Nephron (organoid): Measurements from ENCODE around the gene KRT72.

Source experiments
- H3K27ac Mint-ChIP-seq, 3 experiments: 2 replicates each; pipeline ENCODE4 v1.8.0; 2020; ENCODE audit warnings: mixed read lengths in 3 of 3, mild to moderate bottlenecking in 2 of 3, moderate library complexity in 1 of 3
- H3K27me3 Mint-ChIP-seq: 2 replicates; pipeline ENCODE4 v1.8.0; 2021; ENCODE audit warnings: low read depth, mild to moderate bottlenecking, moderate library complexity, mixed read lengths
- H3K36me3 Mint-ChIP-seq: 2 replicates; pipeline ENCODE4 v1.8.0; 2020; ENCODE audit warnings: low read depth, mixed read lengths
- H3K4me1 Mint-ChIP-seq: 2 replicates; pipeline ENCODE4 v1.8.0; 2020; ENCODE audit warnings: mixed read lengths
- H3K4me3 Mint-ChIP-seq, 3 experiments: 2 replicates each; pipeline ENCODE4 v1.8.0; 2020; ENCODE audit warnings: mild to moderate bottlenecking in 3 of 3, mixed read lengths in 3 of 3, moderate library complexity in 2 of 3
- H3K9me3 Mint-ChIP-seq: 2 replicates; pipeline ENCODE4 v1.8.0; 2020; ENCODE audit warnings: mixed read lengths
- TF ChIP-seq, protein P1 (sequence below), 3 experiments: fragments of 200-600 bp; sonication (generic); IDR thresholded peaks; one replicate each; pipeline ENCODE4 v1.5.0; 2021; ENCODE audit warnings: antibody characterized with exemption in 3 of 3; ENCODE audit not compliant: unreplicated experiment in 3 of 3

The KRT72 gene

DNA sequence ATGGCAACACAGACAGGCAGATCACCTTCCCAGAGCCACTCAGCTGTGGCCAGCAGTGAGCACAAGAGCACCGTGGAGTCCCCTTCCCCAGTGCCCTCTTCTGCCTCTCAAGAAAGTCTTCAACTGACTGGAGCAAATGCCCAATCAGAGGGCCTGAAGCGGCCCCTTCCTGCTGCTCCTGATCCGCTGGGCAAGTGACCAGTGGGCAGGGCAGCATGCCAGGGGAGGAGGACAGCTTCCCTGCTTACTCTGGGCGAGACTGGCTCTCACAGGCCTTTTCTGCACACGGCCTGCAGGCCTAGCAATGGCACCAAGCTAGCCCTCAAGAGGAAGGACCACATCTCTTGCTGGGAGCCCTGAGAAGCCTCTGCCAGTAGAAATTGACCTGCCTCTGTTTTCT is 49.2 kb downstream of the KRT72 start:
- TF ChIP-seq, protein P1, sequence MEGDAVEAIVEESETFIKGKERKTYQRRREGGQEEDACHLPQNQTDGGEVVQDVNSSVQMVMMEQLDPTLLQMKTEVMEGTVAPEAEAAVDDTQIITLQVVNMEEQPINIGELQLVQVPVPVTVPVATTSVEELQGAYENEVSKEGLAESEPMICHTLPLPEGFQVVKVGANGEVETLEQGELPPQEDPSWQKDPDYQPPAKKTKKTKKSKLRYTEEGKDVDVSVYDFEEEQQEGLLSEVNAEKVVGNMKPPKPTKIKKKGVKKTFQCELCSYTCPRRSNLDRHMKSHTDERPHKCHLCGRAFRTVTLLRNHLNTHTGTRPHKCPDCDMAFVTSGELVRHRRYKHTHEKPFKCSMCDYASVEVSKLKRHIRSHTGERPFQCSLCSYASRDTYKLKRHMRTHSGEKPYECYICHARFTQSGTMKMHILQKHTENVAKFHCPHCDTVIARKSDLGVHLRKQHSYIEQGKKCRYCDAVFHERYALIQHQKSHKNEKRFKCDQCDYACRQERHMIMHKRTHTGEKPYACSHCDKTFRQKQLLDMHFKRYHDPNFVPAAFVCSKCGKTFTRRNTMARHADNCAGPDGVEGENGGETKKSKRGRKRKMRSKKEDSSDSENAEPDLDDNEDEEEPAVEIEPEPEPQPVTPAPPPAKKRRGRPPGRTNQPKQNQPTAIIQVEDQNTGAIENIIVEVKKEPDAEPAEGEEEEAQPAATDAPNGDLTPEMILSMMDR (IDR thresholded peaks at IDR 0.05; ENCODE audit: unreplicated experiment in 3 of 3): no peak
- no peaks in the 10 kb centered on the region for H3K36me3 Mint-ChIP-seq
- H3K4me3 Mint-ChIP-seq: no peak overlapping the region
- H3K4me1 Mint-ChIP-seq: no peaks in the 10 kb centered on the region
- H3K27me3 Mint-ChIP-seq: peaks cover 26% of the 10 kb centered on the region
- H3K9me3 Mint-ChIP-seq: no peaks in the 10 kb centered on the region
- no peak overlapping the region for H3K27ac Mint-ChIP-seq

DNA sequence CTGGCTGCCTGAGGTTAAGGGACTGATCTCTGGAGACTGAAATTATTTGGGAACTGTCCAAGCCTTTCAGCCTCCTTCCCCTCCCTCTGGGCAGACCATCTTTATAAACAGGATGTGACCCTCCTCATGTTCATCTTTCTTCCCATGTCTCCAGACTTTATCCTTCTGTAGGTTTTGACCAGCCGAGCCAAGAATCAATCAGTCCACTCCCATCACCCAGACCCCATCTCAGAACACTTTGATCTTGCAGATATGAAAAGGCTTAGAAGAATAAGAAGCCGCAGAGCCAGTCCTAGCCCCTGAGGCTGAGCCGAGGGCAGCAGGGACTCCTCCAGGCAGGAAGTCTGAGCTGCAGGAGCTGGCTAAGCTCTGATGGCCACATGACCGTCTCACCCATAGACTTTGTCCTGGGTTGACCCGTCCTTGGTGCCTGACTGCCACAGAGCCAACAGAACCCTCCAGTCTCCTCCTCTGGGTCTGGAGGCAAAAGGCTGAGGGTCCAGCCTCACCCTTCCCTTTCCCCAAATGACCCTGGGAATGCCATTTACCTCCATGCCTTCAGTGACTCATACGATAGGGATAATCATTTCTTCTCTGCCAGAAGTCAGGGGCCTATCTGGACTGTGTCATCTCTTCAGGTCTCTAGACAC is 49.9 kb downstream of the KRT72 start:
- TF ChIP-seq, protein P1 (IDR thresholded peaks at IDR 0.05; ENCODE audit: unreplicated experiment in 3 of 3): no peak
- peak overlapping the region in 1 of 3 experiments; percentile 37 for H3K27ac Mint-ChIP-seq
- H3K27me3 Mint-ChIP-seq: peaks cover 24% of the 10 kb centered on the region
- H3K9me3 Mint-ChIP-seq: no peaks in the 10 kb centered on the region
- H3K4me3 Mint-ChIP-seq: no peak overlapping the region
- no peaks in the 10 kb centered on the region for H3K36me3 Mint-ChIP-seq
- no peaks in the 10 kb centered on the region for H3K4me1 Mint-ChIP-seq

DNA sequence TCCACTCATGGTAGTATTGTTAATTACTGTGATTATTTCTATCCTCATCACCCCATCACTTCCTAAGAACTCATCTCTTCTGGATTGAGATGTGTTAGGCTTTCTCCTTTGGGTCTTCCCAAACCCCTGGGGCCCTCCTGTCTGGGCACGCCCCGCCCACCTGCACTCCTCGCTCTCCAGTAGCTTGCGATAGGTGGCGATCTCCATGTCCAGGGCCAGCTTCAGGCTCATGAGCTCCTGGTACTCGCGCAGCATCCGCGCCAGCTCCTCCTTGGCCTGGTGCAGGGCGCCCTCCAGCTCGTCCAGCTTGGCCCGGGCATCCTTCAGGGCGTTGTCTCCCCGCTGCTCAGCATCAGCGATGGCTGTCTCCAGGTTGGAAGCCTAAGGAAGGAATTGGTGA is 55.1 kb downstream of the KRT72 start:
- H3K36me3 Mint-ChIP-seq: no peaks in the 10 kb centered on the region
- TF ChIP-seq, protein P1 (IDR thresholded peaks at IDR 0.05; ENCODE audit: unreplicated experiment in 3 of 3): no peak
- peaks cover 26% of the 10 kb centered on the region for H3K27me3 Mint-ChIP-seq
- H3K4me1 Mint-ChIP-seq: no peaks in the 10 kb centered on the region
- no peaks in the 10 kb centered on the region for H3K9me3 Mint-ChIP-seq
- no peak overlapping the region for H3K27ac Mint-ChIP-seq
- no peak overlapping the region for H3K4me3 Mint-ChIP-seq

- Mint-ChIP-seq H3K9me3 (no peaks in the 10 kb centered on the region), H3K27me3 (peaks cover 10% of the 10 kb centered on the region), H3K4me3 (no peak overlapping the region), H3K4me1 (peaks cover 3% of the 10 kb centered on the region), H3K36me3 (no peaks in the 10 kb centered on the region), H3K27ac (no peak overlapping the region)
- TF ChIP-seq, protein P1 (IDR thresholded peaks at IDR 0.05; ENCODE audit: unreplicated experiment in 3 of 3): no peak
Observed at GRCh38 chr12:52543985-52544883, 57.0 kb downstream of the KRT72 start.

DNA sequence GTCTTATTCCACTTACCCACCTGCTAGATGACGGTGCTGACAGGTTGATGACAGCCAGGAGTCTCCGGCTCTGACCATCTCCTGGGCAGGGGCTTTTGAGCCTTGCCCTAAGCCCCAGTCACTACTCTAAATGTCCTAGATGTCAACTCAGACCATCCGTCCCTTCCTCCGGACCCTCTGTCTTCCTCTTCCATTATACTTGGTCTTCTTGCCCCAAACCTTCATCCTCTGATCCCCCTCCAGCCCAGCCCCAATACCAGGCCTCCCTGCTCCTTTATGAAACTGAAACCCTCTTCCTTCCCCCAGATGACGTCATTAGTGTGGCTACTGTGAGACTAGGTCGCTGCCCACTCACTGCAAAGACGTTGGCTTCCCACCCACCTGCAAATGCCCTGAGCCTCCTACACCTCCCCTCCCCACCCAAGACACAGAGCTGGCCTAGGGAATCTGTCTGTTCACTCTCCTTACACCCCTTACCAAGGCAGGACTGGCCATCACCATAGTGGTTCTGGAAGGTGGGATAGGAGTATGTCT is 58.4 kb downstream of the KRT72 start:
- Mint-ChIP-seq H3K36me3 (no peaks in the 10 kb centered on the region), H3K27ac (no peak overlapping the region), H3K9me3 (no peaks in the 10 kb centered on the region)

More for the DNA sequence above, 58.4 kb downstream of the KRT72 start:
- Mint-ChIP-seq H3K27me3 (peaks cover 10% of the 10 kb centered on the region), H3K4me1 (peaks cover 8% of the 10 kb centered on the region), H3K4me3 (no peak overlapping the region)
- TF ChIP-seq, protein P1 (IDR thresholded peaks at IDR 0.05; ENCODE audit: unreplicated experiment in 3 of 3): no peak
